ENCODE measurements around the gene GPC3. TPM values are rescaled to one million over a fixed set of nuclear protein-coding genes. Genes with fewer than 3 reads are reported as not detected.

GPC3 gene
- total RNA-seq, 1 experiment from 2014 or later = 32.4 TPM

- no peak for TF ChIP-seq ZNF532 (CRISPR knock-in tag; IDR thresholded peaks at IDR 0.05; ENCODE audit: borderline replicate concordance)
- no peak for TF ChIP-seq ZNF423 (CRISPR knock-in tag; IDR thresholded peaks at IDR 0.05)
These were observed 425.5 kb downstream of the GPC3 start (continued) for GRCh38 chrX:133559909-133560308.

- peak; percentile 85 for ATAC-seq
- CTCF ChIA-PET = no interaction called here
- no peak for DNase-seq (ENCODE audit: low spot score)
- peaks cover 35% of the 10 kb centered on the region for H3K4me1 Mint-ChIP-seq
- H3K9me3 Mint-ChIP-seq = peaks cover 15% of the 10 kb centered on the region
- H3K4me3 Mint-ChIP-seq = no peak overlapping the region
- peaks cover 2% of the 10 kb centered on the region; the same call in 1 of the 2 replicates for H3K27me3 Mint-ChIP-seq (ENCODE audit: low read depth)
- peaks cover 16% of the 10 kb centered on the region for H3K36me3 Mint-ChIP-seq
- peak overlapping the region; percentile 95 for H3K27ac Mint-ChIP-seq
- POLR2A ChIA-PET = no interaction called here
- TF ChIP-seq KAT7 (CRISPR knock-in tag; IDR thresholded peaks at IDR 0.05; ENCODE audit: borderline replicate concordance) (no peak), RORB (CRISPR knock-in tag; IDR thresholded peaks at IDR 0.05) (no peak), ATF2 (CRISPR knock-in tag; IDR thresholded peaks at IDR 0.05; ENCODE audit: borderline replicate concordance, low read depth) (no peak), ATF3 (CRISPR knock-in tag; conservative IDR thresholded peaks at IDR 0.05) (no peak), RELA (CRISPR knock-in tag; IDR thresholded peaks at IDR 0.05; ENCODE audit: borderline replicate concordance) (no peak), CTCF (IDR thresholded peaks at IDR 0.05) (no peak), GABPB1 (CRISPR knock-in tag; IDR thresholded peaks at IDR 0.05) (no peak), FOXK1 (CRISPR knock-in tag; IDR thresholded peaks at IDR 0.05) (no peak), MYBL2 (CRISPR knock-in tag; IDR thresholded peaks at IDR 0.05) (no peak), JAZF1 (CRISPR knock-in tag; IDR thresholded peaks at IDR 0.05) (no peak), JUN (CRISPR knock-in tag; IDR thresholded peaks at IDR 0.05) (no peak), ATF1 (CRISPR knock-in tag; IDR thresholded peaks at IDR 0.05) (no peak), ETV6 (CRISPR knock-in tag; IDR thresholded peaks at IDR 0.05) (no peak), ERG (CRISPR knock-in tag; IDR thresholded peaks at IDR 0.05) (no peak), ZNF232 (CRISPR knock-in tag; IDR thresholded peaks at IDR 0.05) (no peak), CDX4 (CRISPR knock-in tag; IDR thresholded peaks at IDR 0.05; ENCODE audit: borderline replicate concordance) (no peak), AR (CRISPR knock-in tag; IDR thresholded peaks at IDR 0.05) (no peak), ZNF671 (CRISPR knock-in tag; IDR thresholded peaks at IDR 0.05) (no peak), ZNF425 (CRISPR knock-in tag; conservative IDR thresholded peaks at IDR 0.05) (no peak)
These were observed 429.5 kb downstream of the GPC3 start for GRCh38 chrX:133555782-133556458.
